ENCODE measurements around the gene SLCO1B1.
"Not testable (repeated sequence)": the region's sequence is repeated elsewhere in the genome, so short reads cannot be mapped to it uniquely, and the experiment has no call there.

The SLCO1B1 gene, protein sequence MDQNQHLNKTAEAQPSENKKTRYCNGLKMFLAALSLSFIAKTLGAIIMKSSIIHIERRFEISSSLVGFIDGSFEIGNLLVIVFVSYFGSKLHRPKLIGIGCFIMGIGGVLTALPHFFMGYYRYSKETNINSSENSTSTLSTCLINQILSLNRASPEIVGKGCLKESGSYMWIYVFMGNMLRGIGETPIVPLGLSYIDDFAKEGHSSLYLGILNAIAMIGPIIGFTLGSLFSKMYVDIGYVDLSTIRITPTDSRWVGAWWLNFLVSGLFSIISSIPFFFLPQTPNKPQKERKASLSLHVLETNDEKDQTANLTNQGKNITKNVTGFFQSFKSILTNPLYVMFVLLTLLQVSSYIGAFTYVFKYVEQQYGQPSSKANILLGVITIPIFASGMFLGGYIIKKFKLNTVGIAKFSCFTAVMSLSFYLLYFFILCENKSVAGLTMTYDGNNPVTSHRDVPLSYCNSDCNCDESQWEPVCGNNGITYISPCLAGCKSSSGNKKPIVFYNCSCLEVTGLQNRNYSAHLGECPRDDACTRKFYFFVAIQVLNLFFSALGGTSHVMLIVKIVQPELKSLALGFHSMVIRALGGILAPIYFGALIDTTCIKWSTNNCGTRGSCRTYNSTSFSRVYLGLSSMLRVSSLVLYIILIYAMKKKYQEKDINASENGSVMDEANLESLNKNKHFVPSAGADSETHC

DNA sequence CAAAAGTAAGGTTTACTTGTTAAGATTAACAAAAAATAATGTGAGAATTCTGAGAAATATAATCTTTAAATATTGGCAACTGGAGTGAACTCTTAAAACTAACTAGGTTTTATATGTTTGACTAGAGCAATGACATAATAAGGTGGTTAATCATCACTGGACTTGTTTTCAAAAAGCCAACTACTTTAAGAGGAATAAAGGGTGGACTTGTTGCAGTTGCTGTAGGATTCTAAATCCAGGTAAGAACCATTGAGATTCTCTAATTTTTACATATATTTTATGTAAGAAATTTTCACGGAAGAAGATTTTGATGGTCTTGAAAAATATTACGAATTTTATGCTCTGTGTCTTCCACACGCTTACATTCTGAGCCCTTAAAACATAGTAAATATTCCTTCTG is at the start of gene SLCO1B1:
SLCO1B1 (plus strand) TSS at position 197 of the 400 bp plus-strand sequence. CDS start 10,381 bp downstream, outside the sequence.
- DNase-seq (ENCODE audit: low read depth): no peak

DNA sequence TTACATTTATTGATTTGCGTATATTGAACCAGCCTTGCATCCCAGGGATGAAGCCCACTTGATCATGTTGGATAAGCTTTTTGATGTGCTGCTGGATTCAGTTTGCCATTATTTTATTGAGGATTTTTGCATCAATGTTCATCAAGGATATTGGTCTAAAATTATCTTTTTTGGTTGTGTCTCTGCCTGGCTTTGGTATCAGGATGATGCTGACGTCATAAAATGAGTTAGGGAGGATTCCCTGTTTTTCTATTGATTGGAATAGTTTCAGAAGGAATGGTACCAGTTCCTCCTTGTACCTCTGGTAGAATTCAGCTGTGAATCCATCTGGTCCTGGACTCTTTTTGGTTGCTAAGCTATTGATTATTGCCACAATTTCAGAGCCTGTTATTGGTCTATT is 46.2 kb upstream of the SLCO1B1 start:
- not testable (repeated sequence) for DNase-seq (ENCODE audit: low read depth)

DNA sequence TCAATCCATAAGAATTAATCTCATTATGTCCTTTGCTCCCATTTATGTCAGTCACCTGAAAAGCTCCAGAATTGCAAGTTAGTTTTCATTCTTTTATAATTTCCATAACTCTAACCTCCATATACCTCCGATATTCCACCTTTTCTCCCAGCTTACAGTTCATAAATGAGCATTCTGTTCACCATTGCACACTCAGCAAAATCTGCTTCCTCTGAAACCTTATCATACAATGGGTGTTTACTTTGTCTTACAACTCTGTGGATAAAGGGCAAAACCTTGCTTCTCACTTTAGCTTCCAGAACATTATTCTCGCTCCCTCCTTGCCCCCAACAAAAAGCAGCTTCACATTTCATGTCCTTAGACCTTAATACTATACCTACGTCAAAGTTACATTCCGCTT is 19.3 kb upstream of the SLCO1B1 start:
- DNase-seq (ENCODE audit: low read depth): no peak

DNA sequence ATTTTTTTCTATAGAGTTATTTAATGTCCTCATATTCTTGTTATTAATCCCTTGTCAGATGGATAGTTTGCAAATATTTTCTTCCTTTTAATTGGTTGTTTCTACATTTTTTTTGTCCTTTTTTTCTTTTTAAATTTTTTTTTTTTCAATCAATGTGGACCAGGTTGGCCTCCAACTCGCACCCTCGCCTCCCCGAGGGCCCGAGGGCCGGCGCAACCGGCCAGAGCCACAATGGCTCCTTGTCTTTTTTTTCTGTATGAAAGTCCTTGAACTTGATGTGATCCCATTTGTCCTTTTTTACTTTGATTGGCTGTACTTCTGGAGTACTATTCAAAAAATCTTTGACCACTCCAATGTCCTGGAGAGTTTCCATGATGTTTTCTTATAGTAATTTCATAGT is 17.7 kb upstream of the SLCO1B1 start:
- DNase-seq (ENCODE audit: low read depth): no peak

DNA sequence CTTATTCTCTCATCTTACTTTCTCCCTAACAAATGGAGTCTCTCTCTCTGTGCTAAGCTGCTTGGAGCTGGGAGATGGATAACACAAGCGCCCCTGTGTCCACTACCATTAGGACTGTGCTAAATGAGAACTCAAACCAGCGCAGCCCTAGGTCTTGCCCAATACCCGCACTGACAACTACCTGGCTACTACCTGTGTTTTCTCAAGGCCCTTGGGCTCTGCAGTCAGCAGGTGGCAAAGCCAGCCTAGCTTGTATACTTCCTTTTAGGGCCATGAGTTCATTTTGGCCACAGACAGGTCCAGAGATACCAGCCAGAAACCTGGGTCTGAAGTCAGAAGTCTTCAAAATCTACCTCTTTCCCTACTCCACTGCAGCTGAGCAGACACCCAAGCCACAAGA is 13.0 kb upstream of the SLCO1B1 start:
- no peak for DNase-seq (ENCODE audit: low read depth)

DNA sequence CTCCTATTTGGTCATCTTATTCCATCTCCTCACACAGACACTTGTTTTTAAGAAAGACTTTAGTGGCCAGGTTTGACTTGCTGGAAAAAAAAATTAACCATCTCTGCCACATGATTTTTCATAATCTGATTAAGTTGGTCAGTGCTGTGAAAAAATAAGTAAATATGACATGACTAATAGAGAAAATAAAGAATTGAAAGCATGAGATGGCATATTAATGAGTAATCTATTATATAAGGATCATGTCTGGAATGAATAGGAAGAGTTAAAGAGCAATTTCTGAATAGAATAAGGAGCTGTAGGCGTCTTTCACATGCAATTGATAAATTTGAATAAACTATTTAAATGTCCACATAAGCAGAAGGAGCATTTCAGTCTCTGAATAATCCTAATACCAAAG is 12.2 kb upstream of the SLCO1B1 start:
- DNase-seq (ENCODE audit: low read depth): no peak

DNA sequence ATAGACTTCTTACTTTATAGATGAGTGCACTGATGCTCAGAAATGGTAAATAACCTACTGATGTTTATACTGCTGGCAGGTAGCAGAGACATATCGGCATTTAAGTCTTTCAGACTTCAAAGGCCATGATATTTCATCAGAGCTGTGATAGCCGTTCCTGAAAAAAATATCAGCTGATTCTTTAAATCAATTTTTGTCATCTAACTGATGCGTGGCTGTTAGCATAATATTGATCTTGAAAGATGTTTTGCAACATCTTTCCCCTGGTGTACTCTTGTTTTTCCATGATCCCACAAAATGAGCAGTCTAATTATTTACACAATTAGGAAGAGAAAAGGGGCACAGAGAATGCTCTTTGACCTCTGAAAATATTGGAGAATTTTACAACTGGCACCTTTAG is 1.6 kb upstream of the SLCO1B1 start:
- DNase-seq (ENCODE audit: low read depth): no peak

DNA sequence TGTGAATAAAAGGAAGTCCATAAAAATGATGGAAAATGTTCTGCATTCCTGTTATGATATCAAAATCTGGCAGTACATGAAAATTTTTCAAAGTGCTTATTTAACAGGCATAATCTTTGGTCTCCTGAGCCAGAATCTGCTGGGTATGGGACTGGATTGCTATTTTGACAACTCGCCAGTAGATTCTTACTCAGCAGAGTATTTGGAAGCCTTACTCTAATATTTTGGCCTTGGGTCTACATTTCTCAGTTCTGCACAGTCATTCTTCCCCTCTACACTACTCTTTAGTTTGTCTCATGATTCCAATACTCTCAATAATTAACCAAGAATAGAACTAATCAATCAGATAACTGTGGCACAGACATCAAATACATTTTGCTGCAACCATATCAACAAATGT is 1.1 kb upstream of the SLCO1B1 start:
- DNase-seq (ENCODE audit: low read depth): no peak

DNA sequence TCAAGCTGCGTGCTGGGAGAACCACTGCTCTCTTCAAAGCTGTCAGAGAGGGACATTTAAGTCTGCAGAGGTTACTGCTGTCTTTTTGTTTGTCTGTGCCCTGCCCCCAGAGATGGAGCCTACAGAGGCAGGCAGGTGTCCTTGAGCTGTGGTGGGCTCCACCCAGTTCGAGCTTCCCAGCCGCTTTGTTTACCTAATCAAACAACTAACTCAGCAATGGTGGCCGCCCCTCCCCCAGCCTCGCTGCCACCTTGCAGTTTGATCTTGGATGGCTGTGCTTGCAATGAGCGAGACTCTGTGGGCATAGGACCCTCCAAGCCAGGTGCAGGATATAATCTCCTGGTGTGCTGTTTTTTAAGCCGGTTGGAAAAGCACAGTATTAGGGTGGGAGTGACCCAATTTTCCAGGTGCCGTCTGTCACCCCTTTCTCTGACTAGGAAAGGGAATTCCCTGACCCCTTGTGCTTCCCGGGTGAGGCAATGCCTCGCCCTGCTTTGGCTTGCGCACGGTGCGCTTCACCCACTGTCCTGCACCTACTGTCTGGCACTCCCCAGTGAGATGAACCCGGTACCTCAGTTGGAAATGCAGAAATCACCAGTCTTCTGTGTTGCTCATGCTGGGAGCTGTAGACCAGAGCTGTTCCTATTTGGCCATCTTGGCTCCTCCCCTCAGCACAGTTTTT is 6.5 kb downstream of the SLCO1B1 start:
- not testable (repeated sequence) for DNase-seq (ENCODE audit: low read depth)

DNA sequence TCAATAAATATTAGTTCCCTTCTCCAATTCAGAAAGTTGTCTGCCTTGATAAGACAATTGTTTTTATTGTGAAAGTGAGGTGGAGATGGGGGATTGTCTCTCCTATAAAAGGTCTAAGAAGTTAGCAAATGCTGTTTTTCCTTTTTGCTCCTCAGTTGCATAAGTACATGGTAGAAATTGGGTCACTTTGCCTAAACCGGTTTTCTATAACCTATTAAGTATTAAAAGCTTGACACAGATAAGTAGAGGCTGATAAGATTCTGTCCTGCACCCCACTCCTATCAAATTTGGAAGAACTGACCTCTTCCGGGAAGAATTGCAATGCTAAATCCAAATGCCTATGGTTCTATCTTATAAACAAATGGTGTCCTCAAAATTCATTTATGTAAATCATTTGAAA is 7.0 kb downstream of the SLCO1B1 start:
- DNase-seq (ENCODE audit: low read depth): no peak

DNA sequence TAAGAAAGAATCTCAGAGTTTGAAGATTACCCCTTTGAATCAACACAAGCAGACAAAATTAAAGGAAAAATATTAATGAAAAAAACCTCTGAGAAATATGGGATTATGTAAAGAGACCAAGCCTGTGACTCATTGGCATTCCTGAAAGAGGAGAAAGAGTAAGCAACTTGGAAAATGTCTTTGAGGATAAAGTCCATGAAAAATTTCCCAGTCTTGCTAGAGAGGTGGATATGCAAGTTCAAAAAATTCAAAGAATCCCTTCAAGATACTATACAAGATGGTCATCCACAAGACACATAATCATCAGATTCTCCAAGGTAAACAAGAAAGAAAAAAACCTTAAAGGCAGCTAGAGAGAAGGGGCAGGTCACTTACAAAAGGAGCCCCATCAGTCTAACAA is 13.3 kb downstream of the SLCO1B1 start:
- DNase-seq (ENCODE audit: low read depth): no peak

DNA sequence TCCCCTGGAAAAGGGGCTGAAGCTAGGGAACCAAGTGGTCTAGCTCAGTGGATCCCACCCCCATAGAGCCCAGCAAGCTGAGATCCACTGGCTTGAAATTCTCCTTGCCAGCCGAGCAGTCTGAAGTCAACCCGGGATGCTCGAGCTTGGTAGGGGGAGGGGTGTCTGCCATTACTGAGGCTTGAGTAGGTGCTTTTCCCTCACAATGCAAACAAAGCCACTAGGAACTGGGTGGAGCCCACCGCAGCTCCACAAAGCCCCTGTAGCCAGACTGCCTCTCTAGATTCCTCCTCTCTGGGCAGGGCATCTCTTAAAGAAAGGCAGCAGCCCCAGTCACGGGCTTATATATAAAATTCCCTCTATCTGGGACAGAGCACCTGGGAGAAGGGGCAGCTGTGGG is 18.9 kb downstream of the SLCO1B1 start:
- not testable (repeated sequence) for DNase-seq (ENCODE audit: low read depth)

DNA sequence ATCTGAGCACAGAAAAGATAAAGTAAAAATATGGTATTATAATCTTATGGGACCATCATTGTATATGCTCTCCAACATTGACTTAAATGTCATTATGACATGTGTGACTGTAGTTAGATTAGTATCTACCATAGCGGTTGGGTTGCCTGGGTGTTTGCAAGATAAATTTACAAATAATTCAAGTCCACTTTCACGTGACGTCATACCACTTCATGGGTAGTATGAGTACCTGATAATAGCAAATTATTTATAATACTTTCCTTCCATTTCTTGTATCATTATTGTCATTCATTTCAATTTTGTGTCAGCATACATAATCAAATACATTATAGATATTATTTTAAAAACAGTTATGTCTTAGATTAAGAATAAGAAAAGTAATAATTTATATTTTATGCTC is 20.2 kb downstream of the SLCO1B1 start:
- DNase-seq (ENCODE audit: low read depth): no peak

DNA sequence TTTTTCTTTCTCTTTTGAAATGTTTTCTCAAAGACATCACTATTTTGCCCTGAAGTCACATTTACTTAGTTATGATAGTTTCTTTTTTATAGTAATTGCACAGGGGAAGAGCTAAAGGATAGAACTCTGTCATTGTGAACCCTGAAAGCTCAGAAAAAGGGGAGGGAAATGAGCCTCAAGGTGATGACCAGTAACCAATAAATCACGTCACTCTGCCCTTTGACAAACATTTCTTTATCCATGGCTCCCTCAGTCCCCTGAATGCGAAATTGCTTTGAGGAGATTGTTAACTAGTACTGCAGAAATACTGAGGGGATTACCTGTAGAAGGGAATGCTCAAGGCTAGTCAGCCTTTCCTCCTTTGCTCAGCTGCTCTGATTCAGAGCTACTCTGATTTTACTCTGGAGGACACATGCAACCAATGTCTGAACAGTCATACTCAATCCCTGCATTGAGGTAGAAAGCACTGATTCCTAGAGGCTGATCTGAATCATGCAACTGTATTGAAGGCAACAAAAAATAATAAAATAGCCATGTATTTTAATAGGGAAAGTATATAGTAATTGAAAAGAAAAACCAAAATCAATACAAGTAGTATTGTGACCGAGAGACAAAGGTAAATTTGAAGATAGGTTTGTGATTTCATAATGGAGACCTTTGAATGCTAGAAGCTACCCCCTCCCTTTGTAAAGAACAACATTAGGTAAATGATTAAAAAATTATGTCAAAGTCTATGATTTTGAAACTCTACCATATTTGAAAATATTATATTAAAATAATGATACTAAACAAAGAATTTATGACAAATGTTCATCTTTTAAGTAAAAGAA is 24.7 kb downstream of the SLCO1B1 start:
- no peak for DNase-seq (ENCODE audit: low read depth)

DNA sequence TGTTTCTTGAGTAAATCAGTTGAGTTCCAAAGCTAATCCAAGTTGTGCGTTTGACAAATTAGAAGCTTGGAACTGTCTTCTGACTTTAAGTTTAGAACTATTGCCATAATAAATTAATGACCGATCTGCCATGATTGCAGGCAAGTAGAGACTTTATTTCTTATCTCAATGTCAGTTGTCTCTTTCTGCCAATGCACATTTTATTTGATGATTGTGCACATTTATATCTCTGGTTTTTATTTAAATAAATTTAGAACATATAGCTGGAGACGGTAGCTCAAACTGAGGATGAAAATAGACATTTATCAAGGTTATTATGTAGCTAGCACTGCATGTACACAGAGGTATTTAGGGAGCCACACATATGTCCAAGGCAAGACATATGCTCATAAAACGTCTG is 34.1 kb downstream of the SLCO1B1 start:
- DNase-seq (ENCODE audit: low read depth): no peak

DNA sequence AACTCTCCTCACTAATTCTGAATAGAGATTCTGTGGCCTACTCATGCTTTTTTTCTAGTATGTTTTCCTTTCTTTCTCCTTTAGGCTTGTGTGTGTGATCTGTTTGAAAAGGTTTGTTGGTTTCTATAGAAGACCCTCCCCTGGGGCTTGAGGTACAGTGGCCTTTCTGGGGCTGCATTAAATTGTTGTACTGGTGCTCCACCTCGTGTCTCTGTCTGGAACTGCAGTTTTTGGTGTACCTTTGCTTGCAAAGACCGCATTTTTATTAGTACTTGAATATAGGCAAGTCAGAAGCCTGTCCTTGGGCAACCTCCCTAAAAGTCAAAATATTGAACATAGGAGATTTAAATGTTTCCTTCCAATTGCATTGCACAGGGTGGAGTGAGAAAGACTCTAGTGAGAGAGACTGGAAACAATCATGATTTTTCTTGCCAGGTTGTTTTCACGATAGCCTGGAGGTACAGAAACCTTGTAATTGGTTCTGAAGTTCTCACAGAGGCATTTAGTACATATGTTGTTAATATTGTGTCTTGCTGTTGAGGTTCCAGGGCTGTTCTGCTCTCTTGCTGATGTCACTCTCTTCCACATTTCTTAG is 39.0 kb downstream of the SLCO1B1 start:
- DNase-seq (ENCODE audit: low read depth): peak; percentile 4

DNA sequence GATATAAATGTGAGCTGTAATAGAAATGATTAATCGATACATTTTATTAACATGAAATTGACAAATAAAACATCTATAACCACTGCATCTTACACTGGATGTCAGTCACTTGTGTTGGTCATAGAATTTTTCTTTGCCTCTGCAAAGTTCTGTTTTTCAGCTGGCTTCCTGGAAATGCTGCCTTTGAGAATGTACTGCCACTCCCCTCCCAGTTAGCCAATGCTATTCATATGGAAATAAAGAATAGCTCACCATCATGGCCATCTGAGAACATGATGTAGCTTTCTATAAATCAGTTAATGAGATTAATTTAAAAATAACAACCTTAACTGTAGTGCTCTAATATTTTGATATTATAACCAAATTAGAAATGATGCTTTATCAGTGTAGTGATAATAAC is 41.1 kb downstream of the SLCO1B1 start:
- no peak for DNase-seq (ENCODE audit: low read depth)

DNA sequence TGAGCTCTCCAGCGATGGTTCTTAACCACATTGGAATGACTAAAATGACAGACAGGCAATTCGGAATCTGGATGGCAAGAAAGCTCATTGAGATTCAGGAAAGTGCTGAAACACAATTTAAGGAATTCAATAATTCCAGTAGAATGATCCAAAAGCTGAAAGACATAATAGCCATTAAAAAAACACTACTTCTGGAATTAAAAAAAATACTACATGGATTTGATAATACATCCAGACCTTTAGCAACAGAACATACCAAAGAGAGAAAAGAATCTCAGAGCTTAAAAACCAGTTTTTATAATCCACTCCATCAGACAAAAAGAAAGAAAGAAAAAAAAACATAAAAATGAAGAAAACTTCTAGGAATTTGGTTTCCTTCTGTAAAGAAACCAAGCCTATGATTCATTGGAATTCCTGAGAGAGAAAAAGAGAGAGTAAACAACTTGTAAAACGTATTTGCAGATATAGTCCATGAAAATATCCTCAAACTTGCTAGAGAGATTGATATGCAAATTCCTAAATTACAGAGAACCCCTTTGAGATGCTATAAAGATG is 52.8 kb downstream of the SLCO1B1 start:
- DNase-seq (ENCODE audit: low read depth): no peak

DNA sequence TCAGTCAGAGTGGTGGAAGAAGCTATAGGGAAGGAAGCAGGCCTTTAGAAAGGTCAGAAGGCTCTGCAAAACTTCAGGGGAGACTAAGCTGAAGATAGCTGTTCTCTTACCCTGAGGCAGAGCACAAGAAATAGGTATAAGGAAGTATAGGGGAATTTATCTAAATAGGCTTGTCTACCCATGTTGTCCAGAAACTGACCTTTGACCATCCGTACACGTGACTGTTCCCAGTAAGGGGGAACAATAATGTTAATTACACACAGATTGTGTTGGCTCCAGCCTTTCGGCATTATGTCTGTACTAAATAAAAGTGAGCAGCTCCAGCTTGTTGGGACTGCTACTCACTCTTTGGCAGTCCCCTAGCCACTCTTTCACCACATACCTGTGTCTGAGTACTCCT is 59.0 kb downstream of the SLCO1B1 start:
- no peak for DNase-seq (ENCODE audit: low read depth)

DNA sequence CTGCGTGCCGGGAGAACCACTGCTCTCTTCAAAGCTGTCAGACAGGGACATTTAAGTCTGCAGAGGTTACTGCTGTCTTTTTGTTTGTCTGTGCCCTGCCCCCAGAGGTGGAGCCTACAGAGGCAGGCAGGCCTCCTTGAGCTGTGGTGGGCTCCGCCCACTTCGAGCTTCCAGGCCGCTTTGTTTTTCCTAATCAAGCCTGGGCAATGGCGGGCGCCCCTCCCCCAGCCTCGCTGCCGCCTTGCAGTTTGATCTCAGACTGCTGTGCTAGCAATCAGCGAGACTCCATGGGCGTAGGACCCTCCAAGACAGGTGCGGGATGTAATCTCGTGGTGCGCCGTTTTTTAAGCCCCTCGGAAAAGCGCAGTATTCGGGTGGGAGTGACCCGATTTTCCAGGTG is 83.4 kb downstream of the SLCO1B1 start:
- not testable (repeated sequence) for DNase-seq (ENCODE audit: low read depth)

DNA sequence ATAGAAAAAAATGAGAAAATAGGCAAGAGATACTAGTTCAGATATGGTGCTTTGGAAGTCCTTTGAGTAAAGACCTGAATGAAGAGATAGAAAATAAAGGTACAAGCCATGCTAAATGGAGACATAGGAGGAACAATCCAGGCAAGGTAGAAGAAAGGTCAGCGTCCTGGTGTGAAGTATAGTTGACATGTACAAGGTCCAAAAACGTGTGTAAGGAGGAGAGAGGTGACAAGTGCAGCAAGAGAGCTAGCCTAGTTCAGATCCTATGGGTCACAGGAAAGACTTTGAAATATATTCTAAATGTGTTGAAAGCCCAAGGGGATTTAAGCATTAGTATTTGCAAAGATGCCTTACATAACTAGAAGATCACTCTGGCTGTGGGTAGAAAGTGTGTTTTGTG is 88.2 kb downstream of the SLCO1B1 start:
- DNase-seq (ENCODE audit: low read depth): no peak

Data from fibroblast of gingiva (primary cell).